Epithelial cell of umbilical artery (primary cell): ENCODE data around the gene ISM2. TPM values are rescaled to one million over a fixed set of nuclear protein-coding genes. Genes with fewer than 3 reads are reported as not detected.

Experiments
- total RNA-seq: library from RNA; depleted of rRNA; stranded (reverse); fragments of >200 nt; gene quantifications from 2 replicates; pipeline ENCODE4 v1.2.3, GENCODE V29; 2014

ISM2 gene
- under 0.01 TPM in 1 of 2 replicates, not detected in the other for total RNA-seq

DNA sequence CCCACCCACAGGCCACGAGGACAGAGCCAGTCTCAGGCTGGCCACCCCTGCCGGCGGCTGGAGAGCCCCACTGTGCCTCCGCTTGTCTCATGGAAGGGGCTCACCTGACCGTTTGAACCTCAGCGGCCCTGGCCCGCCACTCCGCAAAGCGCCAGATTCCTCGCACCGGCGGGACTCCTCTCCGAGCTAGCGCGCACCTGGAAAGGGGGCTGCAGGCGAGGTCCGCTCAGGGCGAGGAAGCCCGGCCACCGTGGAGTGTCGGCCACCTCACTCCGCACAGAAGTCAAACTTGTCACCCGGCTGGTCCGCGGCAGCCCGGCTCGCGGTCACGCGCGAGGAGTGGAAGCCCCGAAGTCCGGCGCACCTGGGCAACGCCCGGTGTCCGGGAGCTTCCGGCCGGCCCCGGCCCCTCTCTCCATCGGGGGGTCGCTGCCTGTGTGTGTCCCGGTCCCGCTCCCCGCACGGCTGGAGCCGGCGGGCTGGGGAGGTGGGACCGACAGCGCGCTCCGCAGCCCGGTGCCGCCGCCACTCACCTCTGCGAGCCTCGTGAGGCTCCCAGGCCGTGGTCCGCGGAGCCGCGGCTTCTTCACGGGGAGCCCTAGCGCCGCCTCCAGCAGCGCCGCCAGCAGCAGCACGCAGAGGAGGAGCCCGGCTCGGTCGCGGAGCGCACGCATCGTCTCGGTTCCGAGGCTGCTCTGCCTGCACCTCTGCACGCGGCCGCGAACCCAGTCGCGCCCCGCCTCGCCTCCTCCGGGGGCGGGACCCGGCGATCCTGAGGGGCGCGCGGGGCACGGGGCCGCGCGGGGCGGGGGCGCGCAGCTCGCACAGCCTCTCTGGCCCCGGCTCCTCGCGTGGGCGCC, at the start of gene ISM2:
Gene ISM2 (minus strand): TSS at position 697 of the 860 bp plus-strand sequence. CDS start 23 bp downstream, at position 674.

GRCh38 chr14:77457522-77458248, 40.9 kb downstream of the ISM2 start, which contains the start of the genes AHSA1 and VIPAS39:
AHSA1 (plus strand) TSS chr14:77458093; CDS start chr14:77458190, 97 bp downstream.
VIPAS39 (minus strand) TSS chr14:77457601; CDS start chr14:77454102, 3,499 bp downstream.

Other genes starting within 250 kb of the ISM2 start
- gene NGB, start 227.6 kb downstream of the ISM2 start, total RNA-seq = not detected in 2 replicates
- 8.4 and 10.0 TPM in 2 replicates for gene POMT2, start 177.9 kb downstream of the ISM2 start, total RNA-seq
- 14.3 and 23.4 TPM in 2 replicates for gene GSTZ1, start 177.8 kb downstream of the ISM2 start, total RNA-seq
- 11.0 and 13.8 TPM in 2 replicates for gene TMED8, start 121.7 kb downstream of the ISM2 start, total RNA-seq
- 2.3 and 4.0 TPM in 2 replicates for gene SAMD15, start 121.4 kb downstream of the ISM2 start, total RNA-seq
- gene NOXRED1, start 75.3 kb downstream of the ISM2 start, total RNA-seq = 0.15 TPM in 1 of 2 replicates, not detected in the other
- gene VIPAS39, start 41.2 kb downstream of the ISM2 start, total RNA-seq = 35.4 and 36.0 TPM in 2 replicates
- gene AHSA1, start 40.7 kb downstream of the ISM2 start, total RNA-seq = 186 and 213 TPM in 2 replicates
- gene SPTLC2, start 117.8 kb upstream of the ISM2 start, total RNA-seq = 49.4 and 93.5 TPM in 2 replicates
- 11.2 and 13.6 TPM in 2 replicates for gene ALKBH1, start 209.2 kb upstream of the ISM2 start, total RNA-seq
- gene SLIRP, start 209.3 kb upstream of the ISM2 start, total RNA-seq = 246 and 297 TPM in 2 replicates